ENCODE results near the gene PCDH10.

DNA sequence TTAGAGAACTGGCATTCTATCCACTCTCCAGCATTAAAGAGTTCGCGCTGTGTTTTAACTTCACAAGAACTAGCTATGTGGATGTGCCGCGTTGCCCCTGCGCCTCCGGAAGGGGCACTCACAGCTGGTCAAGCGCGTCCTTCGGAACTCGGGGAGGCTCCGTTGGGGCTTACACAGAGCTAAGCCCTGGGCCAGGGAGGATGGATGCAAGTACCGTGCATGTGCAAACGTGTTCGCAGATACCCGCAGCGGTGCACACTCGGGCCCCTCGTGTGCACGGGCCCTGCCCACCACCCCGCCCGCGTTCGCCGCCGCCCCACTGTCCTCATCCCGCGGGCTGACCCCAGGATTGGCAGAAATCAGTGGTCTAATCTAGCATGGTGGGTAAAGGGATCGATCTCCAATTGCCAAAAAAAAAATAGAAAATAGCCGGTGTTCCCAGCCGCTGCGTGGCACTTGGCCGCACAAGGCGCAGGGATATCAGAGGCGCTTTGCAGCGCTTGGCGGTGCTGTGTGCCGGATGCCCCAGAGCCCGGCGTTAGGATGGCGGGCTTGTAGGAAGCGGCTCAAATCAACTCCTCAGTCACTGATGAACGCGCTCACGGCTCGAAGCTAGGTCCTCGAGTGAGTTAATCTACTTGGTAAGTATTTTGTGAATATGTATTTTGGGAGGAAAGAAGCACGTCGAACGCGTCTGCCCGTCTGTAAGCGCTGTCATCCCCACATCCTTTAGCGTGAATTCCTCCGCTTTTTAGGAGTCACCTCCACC is 989 bp upstream of the PCDH10 start:
- TF ChIP-seq, protein P1, sequence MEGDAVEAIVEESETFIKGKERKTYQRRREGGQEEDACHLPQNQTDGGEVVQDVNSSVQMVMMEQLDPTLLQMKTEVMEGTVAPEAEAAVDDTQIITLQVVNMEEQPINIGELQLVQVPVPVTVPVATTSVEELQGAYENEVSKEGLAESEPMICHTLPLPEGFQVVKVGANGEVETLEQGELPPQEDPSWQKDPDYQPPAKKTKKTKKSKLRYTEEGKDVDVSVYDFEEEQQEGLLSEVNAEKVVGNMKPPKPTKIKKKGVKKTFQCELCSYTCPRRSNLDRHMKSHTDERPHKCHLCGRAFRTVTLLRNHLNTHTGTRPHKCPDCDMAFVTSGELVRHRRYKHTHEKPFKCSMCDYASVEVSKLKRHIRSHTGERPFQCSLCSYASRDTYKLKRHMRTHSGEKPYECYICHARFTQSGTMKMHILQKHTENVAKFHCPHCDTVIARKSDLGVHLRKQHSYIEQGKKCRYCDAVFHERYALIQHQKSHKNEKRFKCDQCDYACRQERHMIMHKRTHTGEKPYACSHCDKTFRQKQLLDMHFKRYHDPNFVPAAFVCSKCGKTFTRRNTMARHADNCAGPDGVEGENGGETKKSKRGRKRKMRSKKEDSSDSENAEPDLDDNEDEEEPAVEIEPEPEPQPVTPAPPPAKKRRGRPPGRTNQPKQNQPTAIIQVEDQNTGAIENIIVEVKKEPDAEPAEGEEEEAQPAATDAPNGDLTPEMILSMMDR (IDR thresholded peaks at IDR 0.05): no peak
- TF ChIP-seq POLR2A (IDR thresholded peaks at IDR 0.05): no peak

All from thyroid gland (tissue), 4 donors.